GM18507 (cell line): Measurements from ENCODE around the gene ITGA3.

Experiments
- DNase-seq: peaks from one replicate; pipeline ENCODE4 v3.0.0; 2011; ENCODE audit warnings: low read depth; ENCODE audit not compliant: insufficient read length; ENCODE audit errors: extremely low spot score
- FAIRE-seq: peaks from 2 replicates; lab custom pipeline; 2011; peaks lifted over from hg19 to GRCh38; lab: Jason Lieb, UNC

ITGA3 gene

GRCh38 chr17:50055426-50056216 is at the start of gene ITGA3:
Gene ITGA3, plus strand, starts transcription at chr17:50056110. Its CDS starts 330 bp downstream, at chr17:50056440.
- FAIRE-seq: peak; percentile 44
- DNase-seq: peak; percentile 33

GRCh38 chr17:50009282-50009681 is 46.6 kb upstream of the ITGA3 start:
- DNase-seq: no peak
- FAIRE-seq: no peak

DNA sequence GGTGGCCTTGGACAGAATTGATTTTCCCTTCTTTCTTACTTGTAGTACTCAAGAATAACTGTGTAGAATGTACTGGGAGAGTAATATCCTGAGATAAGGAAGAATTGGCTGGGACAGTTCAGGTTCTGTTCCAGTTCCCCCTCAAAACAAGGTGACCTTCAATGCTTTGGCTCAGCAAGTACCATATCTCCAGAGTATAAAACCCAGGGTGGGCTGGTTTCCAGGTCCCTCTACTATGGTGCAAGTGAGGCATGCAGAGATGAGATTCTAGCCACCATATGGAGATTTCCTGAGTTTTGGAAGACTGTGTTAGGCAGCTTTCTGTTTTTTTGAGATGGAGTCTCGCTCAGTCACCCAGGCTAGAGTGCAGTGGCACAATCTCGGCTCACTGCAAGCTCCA is 42.8 kb upstream of the ITGA3 start:
- DNase-seq (no peak), FAIRE-seq (no peak)

DNA sequence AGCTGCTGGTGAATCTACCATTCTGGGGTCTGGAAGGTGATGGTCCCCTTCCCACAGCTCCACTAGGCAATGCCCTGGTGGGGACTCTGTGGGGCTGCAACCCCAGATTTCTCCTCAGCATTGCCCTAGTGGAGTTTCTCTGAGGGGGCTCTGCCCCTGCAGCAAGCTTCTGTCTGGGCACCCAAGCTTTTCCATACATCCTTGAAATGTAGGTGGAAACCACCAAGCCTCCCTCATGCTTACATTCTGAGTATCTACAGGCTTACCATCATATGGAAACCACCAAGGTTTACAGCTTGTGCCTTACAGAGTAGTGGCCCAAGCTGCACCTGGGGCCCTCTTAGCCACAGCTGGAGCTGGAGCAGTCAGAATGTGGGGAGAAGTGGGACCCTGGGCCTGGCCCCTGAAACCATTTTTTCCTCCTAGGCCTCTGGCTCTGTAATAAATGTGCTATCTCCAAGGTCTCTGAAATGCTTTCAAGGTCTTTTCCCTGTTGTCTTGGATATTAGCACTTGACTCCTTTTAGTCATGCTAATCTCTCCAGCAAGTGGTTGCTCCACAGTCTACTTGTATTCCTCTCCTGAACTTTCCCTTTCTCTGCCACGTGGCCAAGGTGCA is 41.3 kb upstream of the ITGA3 start:
- no peak for DNase-seq
- FAIRE-seq: no peak

DNA sequence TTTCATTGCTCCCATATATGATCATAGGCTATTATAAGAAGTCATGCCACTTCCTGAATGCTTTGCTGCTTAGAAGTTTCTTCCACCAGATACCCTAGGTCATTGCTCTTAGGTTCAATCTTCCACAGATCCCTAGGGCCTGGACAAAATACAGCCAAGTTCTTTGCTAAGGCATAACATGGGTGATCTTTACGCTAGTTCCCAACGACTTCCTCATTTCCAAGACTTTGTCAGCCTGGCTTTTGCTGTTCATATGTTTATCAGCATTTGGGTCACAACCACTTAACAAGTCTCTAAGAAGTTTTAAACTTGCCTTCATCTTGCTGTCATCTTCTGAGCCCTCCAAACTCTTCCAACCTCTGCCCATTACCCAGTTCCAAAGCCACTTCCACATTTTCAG is 40.8 kb upstream of the ITGA3 start:
- no peak for FAIRE-seq

DNA sequence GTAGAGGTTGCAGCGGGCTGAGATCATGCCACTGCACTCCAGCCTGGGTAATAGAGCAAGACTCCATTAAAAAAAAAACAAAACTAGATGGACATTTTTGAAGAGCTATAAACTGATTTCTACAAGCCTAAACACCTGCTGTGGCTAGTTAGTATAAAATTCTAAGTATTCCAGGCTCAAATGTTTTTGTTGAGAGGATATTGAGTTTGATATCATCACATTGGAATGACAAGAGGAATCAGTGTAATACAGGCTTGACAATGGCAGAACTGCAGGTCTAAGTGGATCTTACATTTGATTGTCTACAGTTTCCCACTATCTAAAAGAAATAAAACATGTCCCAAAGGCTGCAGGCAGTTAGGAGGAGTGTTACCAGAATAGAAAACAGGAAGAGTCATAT is 37.0 kb upstream of the ITGA3 start:
- DNase-seq: no peak
- no peak for FAIRE-seq

More for the DNA sequence above, 40.8 kb upstream of the ITGA3 start:
- no peak for DNase-seq

DNA sequence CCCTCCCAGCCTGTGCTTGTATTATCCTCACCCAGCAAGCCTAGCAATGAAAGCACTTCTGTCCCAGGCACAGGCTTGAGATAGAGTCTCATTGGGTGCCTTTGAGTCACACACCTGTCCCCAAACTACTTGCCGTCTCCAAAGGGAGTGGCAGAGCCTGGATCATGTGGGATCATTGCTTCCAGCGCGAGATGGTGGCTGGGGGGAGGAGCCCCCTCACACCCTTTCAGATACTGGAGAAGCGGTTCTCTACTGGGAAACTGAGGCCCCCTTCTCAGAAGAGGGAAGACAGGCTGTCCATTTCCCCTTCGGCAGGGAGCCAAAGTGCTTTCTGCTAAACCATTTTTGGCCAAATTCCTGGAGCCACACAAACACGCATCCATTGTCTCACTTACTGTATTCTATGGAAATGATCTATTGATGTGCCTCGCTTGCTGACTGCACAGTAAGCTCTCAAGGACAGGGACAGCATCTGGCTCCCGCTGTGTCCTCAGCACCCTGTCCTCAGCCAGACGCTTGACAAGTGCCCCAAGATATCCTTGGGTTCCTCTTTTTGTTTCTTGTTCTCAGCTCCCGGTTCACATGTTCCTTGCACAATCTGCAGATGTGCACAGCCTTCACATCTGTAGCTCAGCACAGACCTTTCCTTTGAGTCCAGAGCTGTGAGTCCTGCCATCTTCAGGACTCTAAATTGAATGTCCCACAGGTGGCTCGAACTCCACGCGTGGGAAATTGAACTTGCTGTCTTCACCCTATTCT is 34.9 kb upstream of the ITGA3 start:
- DNase-seq (no peak), FAIRE-seq (no peak)

DNA sequence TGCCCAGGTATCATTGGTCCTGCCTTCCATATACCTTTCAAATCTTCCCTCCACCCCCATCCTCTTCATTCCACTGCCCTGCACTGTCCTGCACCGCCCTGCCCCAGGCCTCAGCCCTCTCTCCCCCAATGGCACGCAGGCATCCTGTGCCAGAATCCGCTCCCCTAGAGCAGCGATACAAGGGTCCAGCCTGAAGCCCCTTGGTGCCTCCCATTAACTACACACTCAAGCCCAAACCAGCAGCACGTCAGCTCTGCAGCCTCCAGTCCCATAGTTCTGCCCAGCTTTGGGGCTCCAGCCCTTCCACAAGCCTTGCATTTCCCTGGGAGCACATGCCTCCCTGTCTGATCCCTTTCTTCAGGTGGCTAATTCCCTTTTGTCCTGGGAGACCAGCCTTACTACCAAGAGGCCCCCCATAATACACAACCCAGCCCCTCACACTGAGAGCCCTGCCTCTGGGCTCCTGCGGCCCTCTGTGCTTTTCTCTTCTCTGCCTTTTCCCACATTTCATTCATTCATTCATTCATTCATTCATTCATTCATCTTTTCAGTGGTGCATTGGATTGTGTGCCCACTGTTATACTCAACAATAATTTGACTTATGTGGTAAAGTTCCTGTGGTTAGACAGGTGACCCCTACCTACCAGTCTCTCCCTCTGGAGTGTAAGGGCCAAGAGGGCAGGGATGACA is 34.1 kb upstream of the ITGA3 start:
- FAIRE-seq: no peak

DNA sequence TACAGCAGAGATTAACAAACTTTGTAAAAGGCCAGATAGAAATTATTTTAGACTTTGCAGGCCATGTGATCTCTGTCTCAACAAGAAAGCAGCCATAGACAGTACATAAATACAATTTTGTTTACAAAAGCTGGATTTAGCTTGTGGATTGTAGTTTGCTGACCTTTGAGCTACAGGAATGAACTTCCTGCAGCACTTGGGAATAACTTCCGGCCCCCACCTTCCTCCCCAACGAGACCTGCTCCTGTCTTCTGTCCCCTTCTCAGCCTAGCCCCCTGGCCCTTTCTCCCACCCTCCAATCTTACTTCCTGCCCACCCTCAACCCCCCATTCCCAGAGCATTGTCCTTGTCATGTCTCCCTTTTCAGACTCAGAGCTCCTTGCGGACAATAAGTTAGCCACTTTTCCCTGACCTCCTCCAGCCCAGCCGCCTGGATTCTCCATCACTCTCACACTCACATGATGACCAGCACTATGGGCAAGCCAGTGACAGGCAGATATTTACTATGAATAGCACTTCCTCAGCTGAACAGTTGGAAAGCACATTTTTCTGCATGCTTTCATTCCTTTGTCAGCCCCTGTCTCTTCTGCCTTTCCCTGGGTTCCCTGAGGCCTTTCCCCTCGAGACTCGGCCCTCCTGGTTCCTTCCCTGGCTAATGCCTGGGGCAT is 33.3 kb upstream of the ITGA3 start:
- DNase-seq: no peak
- FAIRE-seq: no peak

More for the DNA sequence above, 34.1 kb upstream of the ITGA3 start:
- DNase-seq: no peak

- FAIRE-seq: no peak
- DNase-seq: no peak
Measured at GRCh38 chr17:50023520-50023919, 32.4 kb upstream of the ITGA3 start.

GRCh38 chr17:50024808-50025207 is 31.1 kb upstream of the ITGA3 start:
- DNase-seq (no peak), FAIRE-seq (no peak)

- FAIRE-seq (no peak), DNase-seq (no peak)
Measured at GRCh38 chr17:50026046-50026675, 29.7 kb upstream of the ITGA3 start.

- DNase-seq (peak; percentile 62), FAIRE-seq (peak; percentile 88)
Measured at GRCh38 chr17:50026837-50027171, 29.1 kb upstream of the ITGA3 start.

GRCh38 chr17:50027172-50027880 is 28.6 kb upstream of the ITGA3 start:
- DNase-seq: no peak

DNA sequence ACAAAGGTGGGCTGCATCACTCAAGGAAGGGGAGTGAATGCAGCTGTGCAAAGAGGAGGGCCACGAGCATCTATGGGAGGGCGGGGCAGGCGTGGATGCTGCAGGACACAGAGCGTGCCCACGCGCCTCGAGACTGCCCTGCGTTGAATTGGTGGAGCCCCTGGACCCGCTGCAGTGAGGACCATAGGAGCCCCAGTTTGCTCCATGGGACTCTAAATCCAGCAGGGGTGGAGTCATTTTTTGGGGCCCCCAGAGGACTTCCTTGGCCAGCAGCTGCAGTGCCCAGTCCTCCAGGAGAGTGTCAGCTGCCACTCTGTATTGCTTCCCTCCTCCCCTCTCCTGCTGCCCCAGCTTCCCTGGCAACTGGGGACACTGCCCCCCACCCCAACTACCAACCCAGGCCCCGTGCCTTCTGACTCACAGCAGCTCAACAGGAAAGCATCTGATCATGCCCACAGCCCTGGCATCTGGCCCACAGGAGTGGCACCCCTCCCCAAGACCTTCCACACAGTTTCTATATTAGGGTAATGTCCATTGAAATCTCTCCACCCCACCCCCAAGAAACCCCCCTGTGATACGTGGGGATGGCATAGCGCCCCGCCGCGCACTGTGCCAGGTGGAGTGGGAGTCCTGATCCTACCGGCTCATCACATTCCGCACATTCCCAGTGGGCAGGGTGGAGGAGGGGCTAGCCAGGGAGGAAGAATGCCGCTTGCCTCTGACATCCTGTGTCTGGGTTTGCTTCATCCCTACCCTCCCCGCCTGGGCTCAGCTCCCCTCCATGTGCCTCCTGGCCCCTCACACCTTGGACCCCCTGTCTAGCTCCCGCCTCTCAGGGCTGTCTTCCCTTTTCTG is 27.8 kb upstream of the ITGA3 start:
- FAIRE-seq (no peak), DNase-seq (no peak)

More at GRCh38 chr17:50027172-50027880, 28.6 kb upstream of the ITGA3 start:
- no peak for FAIRE-seq

GRCh38 chr17:50028736-50029120 is 27.2 kb upstream of the ITGA3 start:
- no peak for FAIRE-seq
- DNase-seq: no peak

DNA sequence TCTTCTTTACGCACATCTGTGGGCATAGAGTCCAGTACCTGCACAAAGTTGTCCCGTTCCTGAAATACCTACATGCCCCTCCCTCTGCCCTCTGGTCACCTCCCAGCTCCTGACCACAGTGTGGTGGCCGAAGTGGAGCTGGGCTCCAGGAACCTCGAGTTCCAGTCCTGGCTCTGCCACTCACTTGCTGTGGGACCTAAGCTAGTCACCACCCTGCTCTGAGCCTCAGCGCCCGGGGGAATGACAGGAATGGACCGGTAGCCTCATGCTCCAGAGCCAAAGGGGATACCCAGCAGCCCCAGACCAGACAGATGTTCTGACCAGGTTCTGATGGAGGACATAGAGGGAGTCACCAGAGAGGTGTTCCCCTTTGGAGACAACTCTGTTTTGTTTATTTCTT is 26.7 kb upstream of the ITGA3 start:
- DNase-seq (no peak), FAIRE-seq (no peak)

- no peak for DNase-seq
- FAIRE-seq: no peak
Measured at GRCh38 chr17:50033316-50033715, 22.6 kb upstream of the ITGA3 start.
